Measurements from ENCODE around the gene HSPG2. TPM values are rescaled to one million over a fixed set of nuclear protein-coding genes. Genes with fewer than 3 reads are reported as not detected.
"Not testable (repeated sequence)": the region's sequence is repeated elsewhere in the genome, so short reads cannot be mapped to it uniquely, and the experiment has no call there.

The HSPG2 gene
- total RNA-seq, 4 donors from 2014 or later, result 311 to 1,021 (median 351) TPM

DNA sequence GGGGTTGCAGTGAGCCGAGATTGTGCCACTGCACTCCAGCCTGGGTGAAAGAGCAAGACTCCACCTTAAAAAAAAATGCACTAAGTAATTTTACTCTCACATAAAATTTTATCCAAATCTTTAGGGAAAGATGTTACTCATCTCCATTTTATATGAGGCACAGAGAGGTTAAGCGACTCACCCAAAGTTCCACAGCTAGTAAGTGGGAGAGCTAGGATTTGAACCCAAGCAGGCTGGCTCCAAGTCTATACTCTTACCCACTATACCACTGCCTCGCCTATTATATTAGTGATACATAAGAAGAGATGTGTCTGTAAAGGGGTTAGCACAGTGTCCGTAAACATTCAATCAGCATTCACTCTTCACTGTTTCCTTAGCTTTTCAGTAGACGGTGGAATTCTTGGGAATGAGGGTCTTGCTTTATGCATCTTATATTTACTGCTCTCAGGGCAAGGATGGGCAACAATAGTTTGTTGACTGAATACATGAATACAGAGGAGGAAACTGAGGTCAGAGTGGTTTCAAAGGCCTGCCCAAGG is 109.9 kb downstream of the HSPG2 start:
- H3K27me3 ChIP-seq, result no peaks in the 10 kb centered on the region
- no peaks in the 10 kb centered on the region for H3K9me3 ChIP-seq
- H3K36me3 ChIP-seq, result peaks cover 0 to 100% of the 10 kb centered on the region in 2 donors
- no peak for ATAC-seq
- TF ChIP-seq, protein P1, sequence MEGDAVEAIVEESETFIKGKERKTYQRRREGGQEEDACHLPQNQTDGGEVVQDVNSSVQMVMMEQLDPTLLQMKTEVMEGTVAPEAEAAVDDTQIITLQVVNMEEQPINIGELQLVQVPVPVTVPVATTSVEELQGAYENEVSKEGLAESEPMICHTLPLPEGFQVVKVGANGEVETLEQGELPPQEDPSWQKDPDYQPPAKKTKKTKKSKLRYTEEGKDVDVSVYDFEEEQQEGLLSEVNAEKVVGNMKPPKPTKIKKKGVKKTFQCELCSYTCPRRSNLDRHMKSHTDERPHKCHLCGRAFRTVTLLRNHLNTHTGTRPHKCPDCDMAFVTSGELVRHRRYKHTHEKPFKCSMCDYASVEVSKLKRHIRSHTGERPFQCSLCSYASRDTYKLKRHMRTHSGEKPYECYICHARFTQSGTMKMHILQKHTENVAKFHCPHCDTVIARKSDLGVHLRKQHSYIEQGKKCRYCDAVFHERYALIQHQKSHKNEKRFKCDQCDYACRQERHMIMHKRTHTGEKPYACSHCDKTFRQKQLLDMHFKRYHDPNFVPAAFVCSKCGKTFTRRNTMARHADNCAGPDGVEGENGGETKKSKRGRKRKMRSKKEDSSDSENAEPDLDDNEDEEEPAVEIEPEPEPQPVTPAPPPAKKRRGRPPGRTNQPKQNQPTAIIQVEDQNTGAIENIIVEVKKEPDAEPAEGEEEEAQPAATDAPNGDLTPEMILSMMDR (IDR thresholded peaks at IDR 0.05), result no peak
- TF ChIP-seq POLR2AphosphoS5 (IDR thresholded peaks at IDR 0.05) (no peak), POLR2A (IDR thresholded peaks at IDR 0.05) (no peak), EP300 (IDR thresholded peaks at IDR 0.05) (no peak)
- no peaks in the 10 kb centered on the region for H3K4me1 ChIP-seq
- H3K27ac ChIP-seq, result no peak overlapping the region
- 79 to 85% methylated on average over 4 to 5 of the region's 5 CpGs for WGBS, 2 donors (ENCODE audit: low coverage in 1 of 2)
- H3K4me3 ChIP-seq, result no peak overlapping the region

DNA sequence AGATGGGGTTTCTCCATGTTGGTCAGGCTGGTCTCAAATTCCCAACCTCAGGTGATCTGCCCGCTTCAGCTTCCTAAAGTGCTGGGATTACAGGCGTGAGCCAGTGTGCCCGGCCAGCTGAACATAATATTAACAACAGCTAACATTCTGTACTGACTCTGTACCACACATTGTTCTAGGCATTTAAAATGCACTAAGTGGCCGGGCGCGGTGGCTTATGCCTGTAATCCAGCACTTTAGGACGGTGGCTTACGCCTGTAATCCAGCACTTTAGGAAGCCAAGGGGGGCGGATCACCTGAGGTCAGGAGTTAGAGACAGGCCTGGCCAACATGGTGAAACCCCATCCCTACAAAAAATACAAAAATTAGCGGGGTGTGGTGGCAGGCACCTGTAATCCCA is 110.4 kb downstream of the HSPG2 start:
- H3K27me3 ChIP-seq, H3K4me1 ChIP-seq, H3K9me3 ChIP-seq, ATAC-seq, H3K4me3 ChIP-seq, H3K27ac ChIP-seq: not testable (repeated sequence)
- peaks cover 0 to 100% of the 10 kb centered on the region in 2 donors for H3K36me3 ChIP-seq
- 93% methylated on average over 3 of the region's 10 CpGs; no CpG with 5 or more reads in 1 of the 2 donors for WGBS, 2 donors (ENCODE audit: low coverage in 1 of 2)

DNA sequence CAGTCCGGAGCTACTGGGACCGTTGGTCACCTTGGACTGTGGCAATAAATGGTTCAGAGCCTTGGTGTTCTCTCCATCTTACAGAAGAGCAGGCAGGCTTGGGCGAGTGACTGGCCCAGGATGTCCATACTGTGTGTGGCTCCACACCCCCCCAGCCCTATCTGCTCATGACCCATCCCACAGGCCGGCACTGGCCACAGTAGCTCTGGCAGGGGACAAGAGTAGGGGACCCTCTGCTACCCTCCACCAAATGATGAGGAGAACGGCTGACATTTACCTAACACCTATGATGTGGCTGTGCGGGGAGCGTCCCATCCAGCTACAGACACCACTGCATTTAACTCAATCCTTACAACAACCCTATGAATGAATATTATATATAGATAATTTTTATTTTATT is 111.7 kb downstream of the HSPG2 start:
- H3K9me3 ChIP-seq, result no peaks in the 10 kb centered on the region
- no peak for ATAC-seq
- TF ChIP-seq, protein P1 (IDR thresholded peaks at IDR 0.05), result no peak
- no peak for TF ChIP-seq POLR2AphosphoS5 (IDR thresholded peaks at IDR 0.05)
- whole genome bisulfite sequencing, 2 donors (ENCODE audit: low coverage in 1 of 2), result 69 to 92% methylated on average over 4 of the region's 7 CpGs
- H3K27ac ChIP-seq, result no peak overlapping the region
- no peaks in the 10 kb centered on the region for H3K27me3 ChIP-seq
- no peaks in the 10 kb centered on the region for H3K4me1 ChIP-seq
- no peak overlapping the region for H3K4me3 ChIP-seq
- H3K36me3 ChIP-seq, result peaks cover 0 to 100% of the 10 kb centered on the region in 2 donors

DNA sequence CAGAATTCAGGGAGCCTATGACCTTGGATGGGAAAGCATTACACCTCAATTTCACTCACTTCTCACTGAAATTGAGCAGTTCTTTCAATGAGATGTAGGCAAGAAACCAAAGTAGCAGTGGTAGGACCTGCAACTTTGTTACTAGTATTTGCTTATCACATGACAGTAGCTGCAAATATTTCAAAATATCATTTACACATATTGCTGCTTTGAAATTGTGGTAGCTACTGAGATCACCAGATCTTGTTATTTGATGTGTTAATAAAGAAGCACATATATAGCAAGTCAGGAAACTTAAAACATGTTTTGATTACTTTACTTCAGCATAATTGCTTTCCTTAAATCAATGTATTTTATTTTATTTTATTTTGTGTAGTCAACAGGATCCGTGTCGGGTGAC is 112.2 kb downstream of the HSPG2 start:
- no peak for ATAC-seq
- peaks cover 0 to 96% of the 10 kb centered on the region in 2 donors for H3K36me3 ChIP-seq

DNA sequence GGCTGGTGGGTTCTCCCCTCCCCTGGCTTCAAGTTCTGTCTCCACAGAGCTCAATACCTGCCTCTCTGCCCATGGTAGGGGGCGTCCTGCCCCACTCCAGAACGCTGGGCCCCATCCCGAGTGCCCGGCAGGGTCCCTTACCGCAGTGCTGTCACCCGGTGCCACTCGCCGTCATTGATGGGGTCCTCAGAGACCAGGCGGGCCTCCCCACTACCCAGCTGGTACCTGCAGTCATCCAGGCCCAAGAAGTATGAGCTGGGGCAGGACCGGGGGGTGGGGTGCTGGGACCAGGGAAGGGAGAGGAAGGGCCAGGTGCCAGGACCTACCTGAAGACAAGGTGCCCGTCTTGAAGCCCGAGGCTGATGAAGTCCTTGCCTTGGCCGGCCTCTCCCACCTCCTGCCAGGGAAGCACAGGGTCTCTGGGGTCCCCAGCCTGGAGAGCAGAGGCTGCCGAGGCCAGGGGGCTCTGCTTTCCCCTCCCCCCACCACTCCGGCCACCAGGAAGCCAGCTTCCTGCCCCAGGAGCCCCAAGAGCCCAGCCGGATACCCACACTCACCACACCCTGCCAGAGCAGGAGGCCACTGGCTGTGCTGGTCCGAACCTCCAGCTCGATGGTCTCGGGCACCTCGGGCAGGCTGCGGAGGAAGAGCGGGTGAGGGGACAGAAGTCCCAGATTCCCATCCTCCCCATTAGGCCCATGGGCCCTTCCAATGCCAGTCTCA is 113.0 kb downstream of the HSPG2 start:
- H3K9me3 ChIP-seq, result no peaks in the 10 kb centered on the region
- H3K4me1 ChIP-seq, result peaks cover 0 to 1% (median 0%) of the 10 kb centered on the region in 3 donors
- H3K27ac ChIP-seq, result peak overlapping the region in 3 of 4 donors; percentile 19 to 51 (median 24)
- 90% methylated on average over 4 of the region's 22 CpGs; no CpG with 5 or more reads in 1 of the 2 donors for WGBS, 2 donors (ENCODE audit: low coverage in 1 of 2)
- H3K36me3 ChIP-seq, result peaks cover 0 to 88% of the 10 kb centered on the region in 2 donors
- no peak for TF ChIP-seq EP300 (IDR thresholded peaks at IDR 0.05)
- no peak for TF ChIP-seq POLR2A (IDR thresholded peaks at IDR 0.05)
- TF ChIP-seq, protein P1 (IDR thresholded peaks at IDR 0.05), result no peak
- no peak for TF ChIP-seq POLR2AphosphoS5 (IDR thresholded peaks at IDR 0.05)
- H3K27me3 ChIP-seq, result no peaks in the 10 kb centered on the region
- no peak overlapping the region for H3K4me3 ChIP-seq
- no peak for ATAC-seq

More for the DNA sequence above, 112.2 kb downstream of the HSPG2 start:
- Histone ChIP-seq H3K9me3 (no peaks in the 10 kb centered on the region), H3K27me3 (no peaks in the 10 kb centered on the region), H3K4me3 (no peak overlapping the region), H3K4me1 (no peaks in the 10 kb centered on the region), H3K27ac (peak overlapping the region in 1 of 4 donors; percentile 51)
- WGBS, 2 donors (ENCODE audit: low coverage in 1 of 2), result 60 to 85% methylated on average over 2 of the region's 2 CpGs
- TF ChIP-seq, protein P1 (IDR thresholded peaks at IDR 0.05), result no peak
- TF ChIP-seq POLR2AphosphoS5 (IDR thresholded peaks at IDR 0.05), result no peak

All from gastroesophageal sphincter (tissue), 4 donors.